WTC11 (cell line): Measurements from ENCODE around the gene HOXC5. TPM values are rescaled to one million over a fixed set of nuclear protein-coding genes. Genes with fewer than 3 reads are reported as not detected.

Source experiments
- ATAC-seq: fragments of 200-7000 bp; cut with Tn5 transposase; 2 replicates; pipeline ENCODE4 v1.10.0; 2021; ENCODE audit warnings: mild to moderate bottlenecking, moderate library complexity
- CTCF ChIA-PET: fragments of 300-600 bp; sonication (Branson Sonifier 250); formaldehyde crosslinking; loops from one replicate; lab custom pipeline; 2021; ENCODE audit warnings: antibody characterized with exemption; lab: Charles Lee
- POLR2A ChIA-PET: fragments of 350-600 bp; sonication (Branson Sonifier 250); formaldehyde crosslinking; loops from one replicate; lab custom pipeline; 2021; ENCODE audit warnings: antibody characterized with exemption; lab: Charles Lee
- DNase-seq: peaks from one replicate; pipeline ENCODE4 v3.0.0; 2021; ENCODE audit warnings: low spot score
- H3K27ac Mint-ChIP-seq: 2 replicates; pipeline ENCODE4 v1.8.0; 2021; ENCODE audit warnings: mixed read lengths
- H3K27me3 Mint-ChIP-seq: 2 replicates; pipeline ENCODE4 v1.8.0; 2021; ENCODE audit warnings: low read depth, mild to moderate bottlenecking, moderate library complexity, mixed read lengths
- H3K36me3 Mint-ChIP-seq: 2 replicates; pipeline ENCODE4 v1.8.0; 2021; ENCODE audit warnings: mixed read lengths
- H3K4me1 Mint-ChIP-seq: 2 replicates; pipeline ENCODE4 v1.8.0; 2022; ENCODE audit warnings: mixed read lengths
- H3K4me3 Mint-ChIP-seq: 2 replicates; pipeline ENCODE4 v1.8.0; 2021; ENCODE audit warnings: mild to moderate bottlenecking, moderate library complexity, mixed read lengths
- H3K9me3 Mint-ChIP-seq: 2 replicates; pipeline ENCODE4 v1.8.0; 2021; ENCODE audit warnings: mixed read lengths
- AR ChIP-seq: fragments of 250-450 bp; sonication (Bioruptor Pico); IDR thresholded peaks from 2 replicates; pipeline ENCODE4 v1.9.0; 2021; ENCODE audit warnings: mild to moderate bottlenecking
- ATF1 ChIP-seq: sonication (generic); formaldehyde crosslinking; IDR thresholded peaks from 2 replicates; pipeline ENCODE4 v1.8.1; 2023; ENCODE audit warnings: mild to moderate bottlenecking, moderate library complexity, missing genetic modification reagents
- ATF6 ChIP-seq: sonication (generic); formaldehyde crosslinking; IDR thresholded peaks from 2 replicates; pipeline ENCODE4 v1.8.1; 2023; ENCODE audit warnings: mild to moderate bottlenecking, missing genetic modification reagents
- E2F1 ChIP-seq: sonication (generic); formaldehyde crosslinking; IDR thresholded peaks from 2 replicates; pipeline ENCODE4 v1.8.0; 2022; ENCODE audit warnings: mild to moderate bottlenecking, missing genetic modification reagents
- ELF4 ChIP-seq: sonication (generic); formaldehyde crosslinking; IDR thresholded peaks from 2 replicates; pipeline ENCODE4 v1.8.1; 2022; ENCODE audit warnings: low read depth, mild to moderate bottlenecking, moderate library complexity, missing genetic modification reagents
- GABPB1 ChIP-seq: sonication (generic); formaldehyde crosslinking; IDR thresholded peaks from 2 replicates; pipeline ENCODE4 v1.8.1; 2023; ENCODE audit warnings: mild to moderate bottlenecking, missing genetic modification reagents
- HMGA2 ChIP-seq: fragments of 250-450 bp; sonication (Bioruptor Pico); IDR thresholded peaks from 2 replicates; pipeline ENCODE4 v1.4.0; 2021; ENCODE audit warnings: mild to moderate bottlenecking, moderate library complexity
- IRF1 ChIP-seq: sonication (generic); formaldehyde crosslinking; IDR thresholded peaks from 2 replicates; pipeline ENCODE4 v1.8.0; 2023; ENCODE audit warnings: missing genetic modification reagents
- NR1H2 ChIP-seq: sonication (generic); formaldehyde crosslinking; IDR thresholded peaks from 2 replicates; pipeline ENCODE4 v1.9.0; 2021; ENCODE audit warnings: mild to moderate bottlenecking, moderate library complexity, missing genetic modification reagents
- SOX15 ChIP-seq: fragments of 250-450 bp; sonication (Bioruptor Pico); IDR thresholded peaks from 2 replicates; pipeline ENCODE4 v1.9.0; 2021; ENCODE audit warnings: mild to moderate bottlenecking
- STAT6 ChIP-seq: sonication (generic); formaldehyde crosslinking; conservative IDR thresholded peaks from 2 replicates; pipeline ENCODE4 v1.8.1; 2023; ENCODE audit warnings: mild to moderate bottlenecking, low read depth, missing genetic modification reagents, moderate library complexity
- TP53 ChIP-seq: sonication (generic); formaldehyde crosslinking; IDR thresholded peaks from 2 replicates; pipeline ENCODE4 v1.8.1; 2023; ENCODE audit warnings: mild to moderate bottlenecking, missing genetic modification reagents
- ZBTB43 ChIP-seq: sonication (generic); formaldehyde crosslinking; IDR thresholded peaks from 2 replicates; pipeline ENCODE4 v1.8.1; 2023; ENCODE audit warnings: mild to moderate bottlenecking, missing genetic modification reagents
- ZNF263 ChIP-seq: sonication (generic); formaldehyde crosslinking; IDR thresholded peaks from 2 replicates; pipeline ENCODE4 v1.8.1; 2022; ENCODE audit warnings: low read depth, mild to moderate bottlenecking, moderate library complexity, missing genetic modification reagents
- ZNF416 ChIP-seq: fragments of 250-450 bp; sonication (Bioruptor Pico); IDR thresholded peaks from 2 replicates; pipeline ENCODE4 v1.9.0; 2021; ENCODE audit warnings: mild to moderate bottlenecking, inconsistent platforms
- ZNF512 ChIP-seq: sonication (generic); formaldehyde crosslinking; IDR thresholded peaks from 2 replicates; pipeline ENCODE4 v1.8.1; 2022; ENCODE audit warnings: missing genetic modification reagents, borderline replicate concordance
- total RNA-seq: library from RNA; stranded (reverse); gene quantifications from 3 replicates; pipeline ENCODE4 v1.2.3, GENCODE V29; 2021

Gene HOXC5
- total RNA-seq, 1 experiment from 2014 or later: not detected

- no peaks in the 10 kb centered on the region for H3K9me3 Mint-ChIP-seq
- H3K4me3 Mint-ChIP-seq: no peak overlapping the region
- CTCF ChIA-PET: interaction anchor here (0.6 to 0.9 kb wide), 2 partner anchors 16 to 40 kb away, joined by 3 read pairs; no protein-coding TSS in a partner anchor
- H3K4me1 Mint-ChIP-seq: peaks cover 39% of the 10 kb centered on the region
- POLR2A ChIA-PET: no interaction called here
- ATAC-seq: no peak
- no peak for DNase-seq
- no peak overlapping the region for H3K27ac Mint-ChIP-seq
- no peaks in the 10 kb centered on the region for H3K36me3 Mint-ChIP-seq
- H3K27me3 Mint-ChIP-seq: peaks cover 100% of the 10 kb centered on the region
- no peak for TF ChIP-seq TP53 (CRISPR knock-in tag)
- TF ChIP-seq, all 79 proteins: peak for 0
Observed at GRCh38 chr12:54048406-54049093, 15.7 kb downstream of the HOXC5 start.

- DNase-seq: no peak
- Mint-ChIP-seq H3K27ac (no peak overlapping the region), H3K4me3 (no peak overlapping the region), H3K4me1 (peaks cover 43% of the 10 kb centered on the region), H3K27me3 (peaks cover 100% of the 10 kb centered on the region), H3K9me3 (no peaks in the 10 kb centered on the region), H3K36me3 (no peaks in the 10 kb centered on the region)
- ATAC-seq: no peak
- ChIA-PET CTCF (no interaction called here), POLR2A (no interaction called here)
- TF ChIP-seq ZNF512 (CRISPR knock-in tag) (no peak), ZNF416 (CRISPR knock-in tag) (no peak), E2F1 (CRISPR knock-in tag) (no peak), ZNF263 (CRISPR knock-in tag) (no peak), SOX15 (CRISPR knock-in tag) (no peak), IRF1 (CRISPR knock-in tag) (no peak)
Observed at GRCh38 chr12:54049108-54049507, 16.3 kb downstream of the HOXC5 start.

- no peak for ATAC-seq
- ChIA-PET CTCF (interaction anchor here (0.8 to 1.6 kb wide), 6 partner anchors 66 to 164 kb away, joined by 3 to 8 read pairs (median 6); partner anchors contain the start of gene HOXC10), POLR2A (no interaction called here)
- H3K9me3 Mint-ChIP-seq: no peaks in the 10 kb centered on the region
- no peak for DNase-seq
- H3K27me3 Mint-ChIP-seq: peaks cover 100% of the 10 kb centered on the region
- H3K4me1 Mint-ChIP-seq: peaks cover 50% of the 10 kb centered on the region
- H3K36me3 Mint-ChIP-seq: no peaks in the 10 kb centered on the region
- no peak overlapping the region for H3K27ac Mint-ChIP-seq
- no peak overlapping the region for H3K4me3 Mint-ChIP-seq
- TF ChIP-seq STAT6 (CRISPR knock-in tag) (no peak), ATF6 (CRISPR knock-in tag) (no peak), NR1H2 (CRISPR knock-in tag) (no peak), HMGA2 (no peak), ZNF263 (CRISPR knock-in tag) (no peak), ELF4 (CRISPR knock-in tag) (no peak), ZBTB43 (CRISPR knock-in tag) (no peak), E2F1 (CRISPR knock-in tag) (no peak), GABPB1 (CRISPR knock-in tag) (no peak), ATF1 (no peak), AR (no peak)
Observed at GRCh38 chr12:54050482-54050810, 17.6 kb downstream of the HOXC5 start.
